ENCODE results near the gene PICALM. TPM values are rescaled to one million over a fixed set of nuclear protein-coding genes. Genes with fewer than 3 reads are reported as not detected.

PICALM gene
- total and polyA plus RNA-seq, 10 of the 15 experiments (the other 5 are each of a cell fraction or from before 2014, with no cell fraction given), result 4.3 to 150 (median 41.8) TPM

- no peaks in the 10 kb centered on the region for H3K36me3 ChIP-seq (ENCODE audit: control insufficient read depth in 2 of 2, insufficient read depth in 2 of 2, low read length in 1 of 2)
- 2% methylated on average over 4 of the region's 4 CpGs for WGBS (ENCODE audit: insufficient coverage, insufficient replicate concordance, low lambda C conversion rate, missing lambda C conversion rate)
- H3K9me3 ChIP-seq (replicated peaks; ENCODE audit: control insufficient read depth, insufficient read depth, low read length), result no peaks in the 10 kb centered on the region
- no peaks in the 10 kb centered on the region for H4K20me1 ChIP-seq (ENCODE audit: control insufficient read depth, insufficient read depth)
- peak overlapping the region; percentile 90 for H3K4me2 ChIP-seq (ENCODE audit: control insufficient read depth, insufficient read depth)
- ChIA-PET POLR2A (interaction anchor here (0.7 to 4.0 kb wide), 7 partner anchors 8 to 104 kb away, joined by 3 to 40 read pairs (median 5); partner anchors contain the start of gene PICALM), CTCF (interaction anchor here (1.2 to 4.6 kb wide), 14 partner anchors 12 to 172 kb away, joined by 3 to 45 read pairs (median 6); partner anchors contain the start of gene PICALM), SMC1A (ENCODE audit: uncharacterized antibody, unreplicated experiment) (interaction anchor here (0.8 to 5.0 kb wide), 24 partner anchors 8 to 177 kb away, joined by 3 to 75 read pairs (median 6); partner anchors contain the start of gene PICALM), RAD21 (ENCODE audit: unreplicated experiment) (interaction anchor here (0.8 to 4.5 kb wide), 16 partner anchors 15 to 105 kb away, joined by 3 to 57 read pairs (median 6); partner anchors contain the start of gene PICALM)
- H3K27ac ChIP-seq (ENCODE audit: control insufficient read depth, insufficient read depth), result peak overlapping the region; percentile 90
- DNase-seq (ENCODE audit: low read depth, low spot score) (peak; percentile 77), ATAC-seq (peak; percentile 94), FAIRE-seq (no peak)
- BruUV-seq (replicated peaks), result no TSS peak
- peaks cover 18% of the 10 kb centered on the region for H3K4me1 ChIP-seq (ENCODE audit: control insufficient read depth, insufficient read depth, low read length)
- no peaks in the 10 kb centered on the region for H3K79me2 ChIP-seq (ENCODE audit: control insufficient read depth, insufficient read depth, low read length)
- intact Hi-C loops (cut with micrococcal nuclease; ENCODE audit: unreplicated experiment) (loop anchor here (1.0 to 5.0 kb wide), 3 partner anchors 47 to 96 kb away; partner anchors contain the start of gene PICALM), in situ Hi-C loops (cut with MboI) (no loop called here)
- no peaks in the 10 kb centered on the region for H3K27me3 ChIP-seq (replicated peaks in 1 of 2; ENCODE audit: control insufficient read depth in 2 of 2, insufficient read depth in 2 of 2, low read length in 1 of 2)
- peak overlapping the region; percentile 58; the same call in 1 of the 2 replicates for H3K9ac ChIP-seq (ENCODE audit: control insufficient read depth, insufficient read depth, low read length)
- H3K4me3 ChIP-seq, result 0 out of 2 replicates have a peak overlapping the region, but pooled peaks have one; percentile 37
- H2AFZ ChIP-seq (ENCODE audit: control insufficient read depth, low read depth, low read length), result peak overlapping the region; percentile 88
- TF ChIP-seq BACH1 (IDR thresholded peaks at IDR 0.05; ENCODE audit: borderline replicate concordance) (no peak), RELA (IDR thresholded peaks at IDR 0.05; ENCODE audit: borderline replicate concordance, partially characterized antibody) (peak; percentile 95), EED (IDR thresholded peaks at IDR 0.05; ENCODE audit: low read depth) (peak; percentile 91), IKZF2 (IDR thresholded peaks at IDR 0.05) (peak; percentile 94), IKZF1 (conservative IDR thresholded peaks at IDR 0.05) (peak; percentile 91), POLR2AphosphoS5 (IDR thresholded peaks at IDR 0.05; ENCODE audit: low read length) (peak; percentile 63; the same call in 1 of the 2 replicates), EP300 (IDR thresholded peaks at IDR 0.05; ENCODE audit: borderline replicate concordance in 1 of 2, control insufficient read depth in 1 of 2, low read depth in 2 of 2, low read length in 2 of 2) (peak; percentile 79; a peak in 2 of 4 replicates), ETV6 (conservative IDR thresholded peaks at IDR 0.05 in 1 of 2, IDR thresholded peaks at IDR 0.05 in 1 of 2; ENCODE audit: borderline replicate concordance in 1 of 2, low read depth in 1 of 2) (peak in 1 of 2 experiments; percentile 48; a peak in 1 of 4 replicates), TARDBP (IDR thresholded peaks at IDR 0.05; ENCODE audit: borderline replicate concordance) (no peak), BCL11A (IDR thresholded peaks at IDR 0.05; ENCODE audit: low read depth, low read length) (peak; percentile 82; the same call in 1 of the 2 replicates), FOXM1 (IDR thresholded peaks at IDR 0.05; ENCODE audit: low read depth, low read length) (peak; percentile 68; the same call in 1 of the 2 replicates), CBX5 (IDR thresholded peaks at IDR 0.05; ENCODE audit: low read depth) (no peak), CREM (IDR thresholded peaks at IDR 0.05; ENCODE audit: low read depth) (peak; percentile 57; the same call in 1 of the 2 replicates), SP1 (IDR thresholded peaks at IDR 0.05; ENCODE audit: low read depth, low read length) (peak; percentile 54), MTA2 (IDR thresholded peaks at IDR 0.05; ENCODE audit: low read depth) (peak; percentile 77), E2F8 (IDR thresholded peaks at IDR 0.05; ENCODE audit: low read depth, partially characterized antibody) (no peak), MXI1 (IDR thresholded peaks at IDR 0.05; ENCODE audit: low read depth, low read length) (0 out of 2 replicates have a peak, but pooled peaks have one; percentile 22)
Measured at GRCh38 chr11:86116386-86116726, 47.5 kb upstream of the PICALM start.

Data from GM12878 (cell line).